ENCODE measurements around the gene MAGI1. TPM values are rescaled to one million over a fixed set of nuclear protein-coding genes. Genes with fewer than 3 reads are reported as not detected.

The MAGI1 gene
- total RNA-seq, 1 donor from 2014 or later, result 45.8 TPM

DNA sequence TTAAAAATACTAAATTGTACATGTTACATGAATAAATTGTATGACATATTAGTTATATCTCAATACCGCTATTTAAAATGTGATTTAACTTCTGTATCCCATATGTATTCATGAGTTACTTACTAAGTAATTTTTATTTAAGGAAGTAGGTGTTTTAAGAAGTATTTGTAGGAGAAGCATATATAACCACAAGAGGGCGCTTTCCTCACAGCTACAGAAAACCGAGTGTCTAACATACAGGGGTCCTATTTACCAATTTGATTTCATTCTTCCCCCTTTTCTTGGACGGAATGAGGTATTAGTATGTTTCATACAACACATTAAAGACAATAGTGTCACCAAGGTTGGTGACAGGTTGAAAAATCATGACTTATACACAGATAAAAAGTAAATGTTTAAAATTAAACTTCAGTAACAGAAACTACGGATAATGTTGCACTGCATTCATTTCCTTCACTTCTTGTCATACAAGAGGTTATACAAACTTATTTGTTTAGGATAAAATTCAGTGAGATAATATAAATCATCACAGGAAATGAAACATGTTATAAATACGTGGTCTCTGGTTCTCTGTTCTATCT is 253.6 kb downstream of the MAGI1 start:
- Histone ChIP-seq H3K9me3 (no peaks in the 10 kb centered on the region), H3K27me3 (no peaks in the 10 kb centered on the region), H3K4me1 (peaks cover 14% of the 10 kb centered on the region), H3K27ac (no peak overlapping the region), H3K36me3 (no peaks in the 10 kb centered on the region), H3K4me3 (no peak overlapping the region)
- DNase-seq (no peak), ATAC-seq (peak; percentile 60)
- intact Hi-C loops (cut with DNase I), result loop anchor here (10.0 kb wide), 1 partner anchor 360 kb away; no protein-coding TSS in a partner anchor
- TF ChIP-seq, protein P1, sequence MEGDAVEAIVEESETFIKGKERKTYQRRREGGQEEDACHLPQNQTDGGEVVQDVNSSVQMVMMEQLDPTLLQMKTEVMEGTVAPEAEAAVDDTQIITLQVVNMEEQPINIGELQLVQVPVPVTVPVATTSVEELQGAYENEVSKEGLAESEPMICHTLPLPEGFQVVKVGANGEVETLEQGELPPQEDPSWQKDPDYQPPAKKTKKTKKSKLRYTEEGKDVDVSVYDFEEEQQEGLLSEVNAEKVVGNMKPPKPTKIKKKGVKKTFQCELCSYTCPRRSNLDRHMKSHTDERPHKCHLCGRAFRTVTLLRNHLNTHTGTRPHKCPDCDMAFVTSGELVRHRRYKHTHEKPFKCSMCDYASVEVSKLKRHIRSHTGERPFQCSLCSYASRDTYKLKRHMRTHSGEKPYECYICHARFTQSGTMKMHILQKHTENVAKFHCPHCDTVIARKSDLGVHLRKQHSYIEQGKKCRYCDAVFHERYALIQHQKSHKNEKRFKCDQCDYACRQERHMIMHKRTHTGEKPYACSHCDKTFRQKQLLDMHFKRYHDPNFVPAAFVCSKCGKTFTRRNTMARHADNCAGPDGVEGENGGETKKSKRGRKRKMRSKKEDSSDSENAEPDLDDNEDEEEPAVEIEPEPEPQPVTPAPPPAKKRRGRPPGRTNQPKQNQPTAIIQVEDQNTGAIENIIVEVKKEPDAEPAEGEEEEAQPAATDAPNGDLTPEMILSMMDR (IDR thresholded peaks at IDR 0.05), result peak; percentile 83

DNA sequence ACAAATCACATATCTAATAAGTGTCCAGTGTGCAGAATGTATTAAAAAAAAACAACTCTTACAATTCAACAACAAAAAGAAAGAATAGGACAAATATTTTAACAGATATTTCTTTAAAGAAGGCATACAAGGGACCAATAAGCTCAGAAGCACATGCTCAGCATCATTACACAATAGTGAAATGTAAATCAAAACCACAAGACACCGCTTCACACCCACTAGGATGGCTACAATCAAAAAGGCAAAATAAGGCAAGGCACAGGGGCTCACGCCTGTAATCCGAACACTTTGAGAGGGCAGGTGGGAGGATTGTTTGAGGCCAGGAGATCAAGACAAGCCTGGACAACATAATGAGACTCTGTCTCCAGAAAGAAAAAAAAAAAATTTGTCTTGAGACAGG is 255.6 kb downstream of the MAGI1 start:
- no peak overlapping the region for H3K27ac ChIP-seq
- no peak overlapping the region for H3K4me3 ChIP-seq
- no peaks in the 10 kb centered on the region for H3K27me3 ChIP-seq
- no peak for DNase-seq
- H3K36me3 ChIP-seq, result no peaks in the 10 kb centered on the region
- peaks cover 10% of the 10 kb centered on the region for H3K4me1 ChIP-seq
- TF ChIP-seq, protein P1 (IDR thresholded peaks at IDR 0.05), result no peak
- no peaks in the 10 kb centered on the region for H3K9me3 ChIP-seq
- intact Hi-C loops (cut with DNase I), result loop anchor here (10.0 kb wide), 1 partner anchor 362 kb away; no protein-coding TSS in a partner anchor
- no peak for ATAC-seq

DNA sequence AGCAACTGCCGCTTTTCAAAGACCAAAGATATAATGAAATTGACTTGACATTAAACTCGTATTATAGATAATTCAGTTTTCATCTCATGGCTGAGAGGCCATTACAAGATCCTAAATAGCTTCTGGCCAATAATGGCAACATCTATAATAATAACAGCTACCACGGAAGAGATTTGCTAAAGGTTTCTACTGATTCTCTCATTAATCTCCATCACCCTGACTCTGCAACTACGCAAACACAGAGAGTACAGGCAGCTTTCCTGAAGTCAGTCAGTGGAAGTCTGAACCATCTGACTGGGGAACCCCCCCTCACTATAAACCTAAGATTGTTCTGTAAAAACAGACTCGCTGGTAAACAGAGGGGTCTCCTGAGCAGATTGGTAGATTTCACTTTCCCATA is 257.1 kb downstream of the MAGI1 start:
- TF ChIP-seq, protein P1 (IDR thresholded peaks at IDR 0.05), result no peak
- Histone ChIP-seq H3K36me3 (no peaks in the 10 kb centered on the region), H3K27ac (no peak overlapping the region), H3K4me1 (no peaks in the 10 kb centered on the region), H3K27me3 (no peaks in the 10 kb centered on the region), H3K4me3 (no peak overlapping the region), H3K9me3 (no peaks in the 10 kb centered on the region)
- intact Hi-C loops (cut with DNase I), result loop anchor here (10.0 kb wide), 1 partner anchor 363 kb away; no protein-coding TSS in a partner anchor
- DNase-seq, result no peak
- no peak for ATAC-seq

DNA sequence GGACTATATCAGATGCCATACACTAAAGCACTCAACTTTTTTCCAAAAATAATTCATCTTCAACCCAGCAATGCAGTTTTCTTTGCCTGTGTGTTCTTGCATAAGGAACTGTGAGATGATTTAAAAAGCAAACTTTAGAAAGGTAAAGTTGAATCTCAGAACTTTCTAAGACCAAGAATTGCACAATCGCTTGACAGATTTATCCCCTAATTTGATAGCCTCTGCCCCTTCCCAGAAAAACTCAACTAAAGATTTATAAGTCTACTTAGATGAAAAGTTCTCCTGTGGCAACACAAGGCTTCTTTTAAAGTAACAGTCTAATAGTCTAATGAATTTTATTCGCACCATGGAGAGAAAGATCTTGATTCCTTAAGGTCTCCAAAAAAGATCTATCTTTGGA is 259.3 kb downstream of the MAGI1 start:
- Histone ChIP-seq H3K9me3 (no peaks in the 10 kb centered on the region), H3K4me3 (no peak overlapping the region), H3K4me1 (no peaks in the 10 kb centered on the region), H3K27ac (no peak overlapping the region), H3K27me3 (no peaks in the 10 kb centered on the region), H3K36me3 (no peaks in the 10 kb centered on the region)
- ATAC-seq (no peak), DNase-seq (no peak)
- intact Hi-C loops (cut with DNase I), result no loop called here
- TF ChIP-seq, protein P1 (IDR thresholded peaks at IDR 0.05), result no peak

DNA sequence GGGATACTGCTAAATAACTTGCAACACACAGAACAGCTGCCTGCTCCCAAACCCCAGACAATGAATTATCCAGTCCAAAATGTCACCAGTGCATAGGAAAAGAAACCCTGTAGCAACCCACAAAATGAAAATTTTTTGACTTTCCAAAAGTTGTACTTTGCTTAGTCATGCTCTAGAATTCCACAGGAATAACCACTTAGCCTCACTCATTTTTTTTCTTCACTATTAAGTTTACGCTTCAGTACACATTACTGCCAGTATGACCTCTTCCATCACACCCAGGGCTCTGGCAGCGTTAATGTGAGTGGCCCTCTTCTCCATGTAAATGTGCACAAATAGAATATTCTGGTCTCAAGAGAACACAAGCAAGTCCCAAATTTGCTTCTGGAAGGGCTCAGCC is 259.8 kb downstream of the MAGI1 start:
- DNase-seq (no peak), ATAC-seq (no peak)
- no peak overlapping the region for H3K27ac ChIP-seq
- intact Hi-C loops (cut with DNase I), result no loop called here
- H3K27me3 ChIP-seq, result no peaks in the 10 kb centered on the region
- no peaks in the 10 kb centered on the region for H3K9me3 ChIP-seq
- TF ChIP-seq, protein P1 (IDR thresholded peaks at IDR 0.05), result no peak
- H3K36me3 ChIP-seq, result no peaks in the 10 kb centered on the region
- no peak overlapping the region for H3K4me3 ChIP-seq
- H3K4me1 ChIP-seq, result no peaks in the 10 kb centered on the region

DNA sequence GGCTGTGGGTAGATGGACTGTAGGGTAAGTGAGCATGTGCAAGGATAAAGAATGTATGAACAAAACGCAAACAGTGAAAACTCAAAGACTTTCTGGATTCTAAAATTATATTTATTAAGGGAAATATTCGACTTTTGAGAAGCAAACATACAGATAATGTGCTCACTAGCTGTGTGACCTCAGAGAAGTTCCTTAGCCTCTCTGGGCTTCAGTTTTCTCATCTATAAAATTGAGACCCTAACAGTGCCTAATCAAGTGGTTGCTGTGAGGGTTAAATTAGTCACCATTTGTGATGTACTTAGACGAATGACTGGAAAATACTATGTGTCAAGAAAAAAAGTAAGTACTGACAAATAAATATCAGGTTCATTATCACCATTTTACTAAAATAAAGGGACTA is 261.7 kb downstream of the MAGI1 start:
- Histone ChIP-seq H3K4me1 (no peaks in the 10 kb centered on the region), H3K27me3 (no peaks in the 10 kb centered on the region), H3K4me3 (no peak overlapping the region), H3K9me3 (no peaks in the 10 kb centered on the region), H3K27ac (no peak overlapping the region), H3K36me3 (no peaks in the 10 kb centered on the region)
- TF ChIP-seq, protein P1 (IDR thresholded peaks at IDR 0.05), result no peak
- intact Hi-C loops (cut with DNase I), result no loop called here
- DNase-seq (no peak), ATAC-seq (no peak)
